GM21381 (cell line): ENCODE measurements around the gene COG8.
"Not testable (repeated sequence)": the region's sequence is repeated elsewhere in the genome, so short reads cannot be mapped to it uniquely, and the experiment has no call there.

Experiments used
- ATAC-seq: cut with Tn5 transposase; IDR thresholded peaks from one replicate; pipeline ENCODE4 v1.9.1; 2021; ENCODE audit warnings: mild to moderate bottlenecking, moderate library complexity; ENCODE audit not compliant: unreplicated experiment

COG8 gene

DNA sequence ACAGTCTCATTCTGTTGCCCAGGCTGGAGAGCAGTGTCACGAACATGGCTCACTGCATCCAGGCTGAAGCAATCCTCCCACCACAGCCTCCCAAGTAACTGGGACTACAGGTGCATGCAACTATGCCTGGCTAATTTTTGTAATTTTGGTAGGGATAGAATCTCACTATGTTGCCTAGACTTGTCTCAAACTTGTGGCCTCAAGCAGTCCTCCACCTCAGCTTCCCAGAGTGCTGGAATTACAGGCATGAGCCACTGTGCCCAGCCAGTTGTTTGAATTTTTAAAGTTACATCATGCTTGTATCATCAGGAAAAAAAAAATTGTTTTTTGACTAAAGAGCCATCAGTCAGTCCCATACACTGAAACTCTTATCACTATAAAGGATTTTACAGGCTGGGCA is 45.3 kb downstream of the COG8 start:
- ATAC-seq: no peak

DNA sequence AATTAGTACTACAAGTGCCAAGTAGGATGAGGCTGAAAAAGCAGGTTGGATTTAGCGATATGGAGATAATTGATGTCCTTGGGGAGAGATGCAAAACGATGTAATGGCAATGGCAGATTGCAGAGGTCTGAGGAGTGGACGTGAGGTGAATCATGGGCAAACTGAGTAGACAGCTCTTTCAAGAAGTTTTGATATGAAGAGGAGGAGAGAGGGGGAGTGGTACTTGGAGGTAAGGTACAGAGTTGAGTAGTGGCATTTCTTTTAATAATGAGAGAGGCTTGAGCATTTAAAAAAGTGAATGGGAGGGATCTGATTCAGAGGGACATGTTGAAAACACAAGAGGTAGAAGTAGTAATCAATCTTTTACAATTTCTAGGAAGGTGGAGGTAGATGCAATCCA is 46.0 kb downstream of the COG8 start:
- no peak for ATAC-seq

DNA sequence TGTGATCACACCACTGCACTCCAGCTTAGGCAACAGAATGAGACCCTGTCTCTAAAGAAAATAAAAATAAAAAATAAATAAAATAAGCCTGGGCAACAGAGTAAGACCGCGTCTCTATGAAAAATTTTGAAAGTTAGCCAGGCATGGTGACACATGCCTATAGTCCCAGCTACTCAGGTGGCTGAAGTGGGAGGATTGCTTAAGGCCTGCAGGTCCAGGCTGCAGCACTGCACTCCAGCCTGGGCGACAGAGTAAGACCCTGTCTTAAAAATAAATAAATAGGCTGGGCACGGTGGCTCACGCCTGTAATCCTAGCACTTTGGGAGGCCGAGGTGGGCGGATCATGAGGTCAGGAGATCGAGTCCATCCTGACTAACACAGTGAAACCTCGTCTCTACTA is 47.7 kb downstream of the COG8 start:
- not testable (repeated sequence) for ATAC-seq

DNA sequence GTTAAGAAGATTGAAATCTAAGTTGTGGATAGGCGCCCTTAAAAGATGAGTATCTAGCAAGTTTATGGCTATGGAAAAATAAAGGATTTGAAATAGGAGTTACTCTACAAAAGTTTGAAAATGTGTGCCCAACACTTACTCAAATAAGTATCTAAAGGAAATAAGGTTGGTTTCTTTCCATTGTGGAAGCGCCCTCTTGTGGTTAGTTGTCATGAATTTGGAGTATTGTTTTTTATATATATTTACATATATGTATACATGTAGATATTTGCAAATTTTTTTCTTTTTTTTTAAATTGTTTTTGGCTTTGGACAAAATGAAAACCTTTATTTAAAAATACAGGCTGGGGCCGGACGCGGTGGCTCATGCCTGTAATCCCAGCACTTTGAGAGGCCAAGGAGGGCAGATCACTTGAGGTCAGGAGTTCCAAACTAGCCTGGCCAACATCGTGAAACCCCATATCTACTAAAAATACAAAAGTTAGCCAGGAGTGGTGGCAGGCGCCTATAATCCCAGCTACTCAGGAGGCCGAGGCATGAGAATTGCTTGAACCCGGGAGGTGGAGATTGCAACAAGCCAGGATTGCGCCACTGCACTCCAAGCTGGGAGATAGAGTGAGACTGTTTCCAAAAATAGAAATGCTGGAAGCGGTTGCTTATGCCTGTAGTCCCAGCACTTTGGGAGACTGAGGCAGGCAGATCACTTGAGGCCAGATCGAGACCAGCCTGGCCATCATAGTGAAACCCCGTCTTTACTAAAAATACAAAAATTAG is 52.2 kb downstream of the COG8 start:
- ATAC-seq: no peak

DNA sequence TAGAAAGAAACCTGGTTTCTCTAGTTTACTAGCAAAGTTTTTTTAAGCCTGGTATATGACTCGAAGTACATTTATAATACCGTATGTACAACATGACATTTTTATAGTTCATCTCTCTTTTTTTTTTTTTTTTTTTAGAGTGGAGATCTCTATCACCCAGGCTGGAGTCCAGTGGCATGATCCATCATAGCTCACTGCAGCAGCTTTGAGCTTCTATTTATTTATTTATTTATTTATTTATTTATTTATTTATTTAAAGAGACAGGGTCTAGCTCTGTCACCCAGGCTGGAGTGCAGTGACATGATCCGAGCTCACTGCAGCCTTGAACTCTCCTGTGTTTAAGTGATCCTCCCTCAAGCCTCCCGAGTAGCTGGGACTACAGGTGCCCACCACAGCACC is 54.1 kb downstream of the COG8 start:
- no peak for ATAC-seq

DNA sequence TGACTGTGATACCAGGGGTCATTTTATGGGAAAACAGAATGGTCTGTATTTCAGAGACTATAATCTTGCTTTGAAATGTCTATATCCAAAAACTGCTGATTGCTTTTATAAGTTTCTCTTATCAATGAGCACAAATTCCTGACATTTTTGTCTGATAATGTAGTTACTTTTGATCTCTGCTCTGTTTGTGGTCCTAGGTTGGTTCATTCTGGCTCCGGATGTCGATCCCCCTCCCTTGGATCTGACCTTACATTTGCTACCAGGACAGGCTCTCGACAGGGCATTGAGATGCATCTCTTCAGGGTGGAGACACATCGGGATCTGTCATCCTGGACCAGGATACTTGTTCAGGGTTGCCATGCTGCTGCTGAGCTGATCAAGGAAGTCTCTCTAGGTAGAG is 55.5 kb downstream of the COG8 start:
- no peak for ATAC-seq

DNA sequence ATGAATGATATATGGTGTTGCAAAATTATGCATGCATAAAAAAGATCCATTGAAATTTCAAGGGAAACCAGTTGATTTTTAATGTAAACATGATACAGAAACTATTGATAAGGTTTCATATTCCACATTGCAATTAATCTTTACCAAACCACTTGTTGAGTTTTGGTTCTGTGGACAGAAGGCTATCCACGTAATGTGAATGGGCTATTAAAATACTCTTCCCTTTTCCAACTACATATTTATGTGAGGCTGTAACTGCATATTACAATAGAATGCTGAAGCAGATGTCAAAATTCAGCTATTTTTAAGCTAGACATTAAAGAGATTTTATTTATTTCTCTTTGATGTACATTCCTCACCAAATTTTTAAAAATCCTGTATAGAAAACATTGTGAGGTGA is 62.0 kb downstream of the COG8 start:
- no peak for ATAC-seq
